GM12872 (cell line): ENCODE data around the gene FRMD6.

Source experiments
- CTCF ChIP-seq: IDR thresholded peaks from 3 replicates; pipeline ENCODE4 v1.5.1; 2011; ENCODE audit warnings: low read depth, mild to moderate bottlenecking, low read length, moderate library complexity; ENCODE audit not compliant: insufficient read depth

The FRMD6 gene

GRCh38 chr14:51651388-51652167, at the start of gene FRMD6:
TSS of gene FRMD6 (plus strand) at chr14:51651910. CDS start at chr14:51689837, 37,927 bp downstream.
- TF ChIP-seq CTCF, result peak; percentile 69

GRCh38 chr14:51602310-51602709, 49.4 kb upstream of the FRMD6 start:
- no peak for TF ChIP-seq CTCF

- no peak for TF ChIP-seq CTCF
Measured at GRCh38 chr14:51603495-51603894, 48.2 kb upstream of the FRMD6 start.

GRCh38 chr14:51604073-51604472, 47.6 kb upstream of the FRMD6 start:
- TF ChIP-seq CTCF, result no peak

- no peak for TF ChIP-seq CTCF
Measured at GRCh38 chr14:51605575-51605974, 46.1 kb upstream of the FRMD6 start.

GRCh38 chr14:51607711-51608110, 44.0 kb upstream of the FRMD6 start:
- no peak for TF ChIP-seq CTCF

GRCh38 chr14:51609251-51609954, 42.3 kb upstream of the FRMD6 start:
- no peak for TF ChIP-seq CTCF
